Trophoblast cell (in vitro differentiated cells and primary cell): ENCODE results near the gene SMIM13.

Source experiments
- DNase-seq, 2 donors: peaks; one replicate each; pipeline ENCODE4 v3.0.0-alpha.2; 2016
- H2AFZ ChIP-seq: 2 replicates; pipeline ENCODE4 v1.6.1; 2013; ENCODE audit warnings: low read length, moderate library complexity, mild to moderate bottlenecking; ENCODE audit not compliant: insufficient read depth, poor library complexity
- H2AK5ac ChIP-seq: 2 replicates; pipeline ENCODE4 v1.6.1; 2013; ENCODE audit warnings: mild to moderate bottlenecking, low read length
- H2BK120ac ChIP-seq: 2 replicates; pipeline ENCODE4 v1.6.1; 2013; ENCODE audit warnings: low read length, mild to moderate bottlenecking, moderate library complexity; ENCODE audit not compliant: insufficient read depth, poor library complexity
- H2BK12ac ChIP-seq: 2 replicates; pipeline ENCODE4 v1.6.1; 2013; ENCODE audit warnings: mild to moderate bottlenecking, low read length, moderate library complexity
- H2BK5ac ChIP-seq: 2 replicates; pipeline ENCODE4 v1.6.1; 2013; ENCODE audit warnings: low read length, low read depth, moderate library complexity, mild to moderate bottlenecking; ENCODE audit not compliant: poor library complexity
- H3K14ac ChIP-seq: 2 replicates; pipeline ENCODE4 v1.6.1; 2013; ENCODE audit warnings: mild to moderate bottlenecking, low read length
- H3K18ac ChIP-seq: 2 replicates; pipeline ENCODE4 v1.6.1; 2013; ENCODE audit warnings: mild to moderate bottlenecking, low read length
- H3K23ac ChIP-seq: 2 replicates; pipeline ENCODE4 v1.6.1; 2013; ENCODE audit warnings: low read length
- H3K27ac ChIP-seq: 2 replicates; pipeline ENCODE4 v1.5.1; 2013; ENCODE audit warnings: low read depth, mild to moderate bottlenecking, inconsistent platforms, low read length, moderate library complexity
- H3K27me3 ChIP-seq: 2 replicates; pipeline ENCODE4 v1.6.1; 2013; ENCODE audit warnings: inconsistent platforms, mild to moderate bottlenecking, low read length, moderate library complexity; ENCODE audit not compliant: insufficient read depth
- H3K36me3 ChIP-seq, 2 experiments: 1 replicate in 1 of 2; 2 replicates in 1 of 2; pipeline ENCODE4 v1.6.1; 2013; ENCODE audit warnings: low read length in 2 of 2, mild to moderate bottlenecking in 2 of 2, moderate library complexity in 1 of 2; ENCODE audit not compliant: insufficient read depth in 2 of 2, control insufficient read depth in 1 of 2
- H3K4ac ChIP-seq: 2 replicates; pipeline ENCODE4 v1.6.1; 2013; ENCODE audit warnings: low read depth, mild to moderate bottlenecking, low read length, moderate library complexity
- H3K4me1 ChIP-seq, 2 experiments: 1 replicate in 1 of 2; 2 replicates in 1 of 2; pipeline ENCODE4 v1.6.1; 2013; ENCODE audit warnings: low read length in 2 of 2, mild to moderate bottlenecking in 2 of 2, moderate library complexity in 1 of 2; ENCODE audit not compliant: insufficient read depth in 2 of 2, control insufficient read depth in 1 of 2
- H3K4me2 ChIP-seq: 2 replicates; pipeline ENCODE4 v1.6.1; 2013; ENCODE audit warnings: inconsistent platforms, mild to moderate bottlenecking, low read length, moderate library complexity
- H3K4me3 ChIP-seq: 2 replicates; pipeline ENCODE4 v1.5.1; 2013; ENCODE audit warnings: mild to moderate bottlenecking, low read depth, low read length, inconsistent platforms
- H3K79me1 ChIP-seq: one replicate; pipeline ENCODE4 v1.6.1; 2013; ENCODE audit warnings: low read length
- H3K79me2 ChIP-seq: 2 replicates; pipeline ENCODE4 v1.6.1; 2013; ENCODE audit warnings: low read length, mild to moderate bottlenecking; ENCODE audit not compliant: control insufficient read depth, insufficient read depth, poor library complexity
- H3K9ac ChIP-seq: 2 replicates; pipeline ENCODE4 v1.6.1; 2013; ENCODE audit warnings: mild to moderate bottlenecking, low read length
- H3K9me3 ChIP-seq: 2 replicates; pipeline ENCODE4 v1.6.1; 2013; ENCODE audit warnings: low read depth, mild to moderate bottlenecking, control low read depth, inconsistent platforms, low read length; ENCODE audit not compliant: insufficient read depth
- H4K12ac ChIP-seq: 2 replicates; pipeline ENCODE4 v1.6.1; 2013; ENCODE audit warnings: low read depth, mild to moderate bottlenecking, low read length, moderate library complexity
- H4K8ac ChIP-seq: 2 replicates; pipeline ENCODE4 v1.6.1; 2013; ENCODE audit warnings: low read depth, mild to moderate bottlenecking, low read length, moderate library complexity
- H4K91ac ChIP-seq: one replicate; pipeline ENCODE4 v1.6.1; 2013; ENCODE audit warnings: low read depth, mild to moderate bottlenecking, low read length, moderate library complexity
- WGBS: extraction: QIAGEN DNeasy Blood & Tissue Kit; methylation state at CpG from one replicate; pipeline ENCODE4 v1.1.7; 2013; ENCODE audit warnings: missing lambda C conversion rate; ENCODE audit not compliant: insufficient read length, insufficient coverage; ENCODE audit errors: extremely low coverage; 5-methylcytosine and 5-hydroxymethylcytosine counted together

Gene SMIM13

DNA sequence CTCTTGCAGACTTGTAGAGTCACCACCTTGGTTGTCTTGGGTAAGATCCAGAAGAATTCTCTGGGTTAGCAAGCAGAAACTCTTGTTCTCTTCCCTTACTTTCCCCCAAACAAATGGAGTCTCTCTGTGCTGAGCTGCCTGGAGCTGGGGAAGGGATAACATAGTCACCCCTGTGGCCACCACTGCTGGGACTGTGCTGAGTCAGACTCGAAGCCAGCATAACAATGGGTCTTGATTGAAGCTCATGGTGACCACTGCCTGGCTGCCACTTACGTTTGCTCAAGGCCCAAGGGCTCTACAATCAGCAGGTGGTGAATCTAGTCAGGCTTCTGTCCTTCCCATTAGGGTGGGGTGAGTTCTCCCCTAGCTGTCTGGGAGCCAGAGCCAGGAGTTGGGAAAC is 33.2 kb downstream of the SMIM13 start:
- Histone ChIP-seq H2BK120ac (no peak overlapping the region), H4K91ac (no peak overlapping the region), H2AFZ (no peak overlapping the region), H3K27ac (no peak overlapping the region), H2BK12ac (no peak overlapping the region), H3K14ac (no peak overlapping the region), H2BK5ac (no peak overlapping the region), H3K23ac (no peak overlapping the region), H3K9ac (no peak overlapping the region), H3K79me1 (no peaks in the 10 kb centered on the region), H3K4me1 (peaks cover 2 to 7% of the 10 kb centered on the region in 2 experiments), H3K27me3 (no peaks in the 10 kb centered on the region), H3K18ac (peak overlapping the region; percentile 4), H3K4me3 (no peak overlapping the region), H2AK5ac (no peak overlapping the region), H3K36me3 (peaks cover 0 to 7% of the 10 kb centered on the region in 2 experiments), H3K79me2 (no peaks in the 10 kb centered on the region), H4K8ac (no peak overlapping the region), H3K9me3 (no peaks in the 10 kb centered on the region), H3K4me2 (no peak overlapping the region), H3K4ac (no peak overlapping the region), H4K12ac (no peak overlapping the region)
- WGBS = no CpG with 5 or more reads among the region's 2 CpGs
- DNase-seq = no peak

DNA sequence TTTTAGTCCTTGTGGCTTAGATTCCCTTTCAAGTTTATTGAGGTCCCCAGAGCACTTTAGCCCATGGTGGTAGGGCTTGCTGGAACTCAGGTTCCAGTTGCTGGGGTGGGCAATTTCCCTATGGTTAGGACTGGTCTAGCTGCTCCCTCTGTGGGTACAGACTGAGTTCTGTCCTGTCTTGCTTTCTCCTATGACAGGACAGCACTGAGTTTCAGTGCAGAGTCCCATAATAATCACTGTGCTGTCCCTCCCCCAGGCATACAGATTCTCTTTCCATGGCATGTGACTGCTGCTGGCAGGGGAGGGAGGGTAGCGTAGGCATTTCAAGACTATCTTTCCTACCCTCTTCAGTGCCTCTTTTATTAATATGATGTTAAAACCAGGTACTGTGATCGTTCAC is 35.0 kb downstream of the SMIM13 start:
- H4K8ac ChIP-seq = no peak overlapping the region
- H2BK12ac ChIP-seq = no peak overlapping the region
- H3K4me2 ChIP-seq = no peak overlapping the region
- no CpG with 5 or more reads among the region's 2 CpGs for WGBS
- DNase-seq = no peak
- no peak overlapping the region for H3K23ac ChIP-seq
- H3K14ac ChIP-seq = no peak overlapping the region
- no peak overlapping the region for H4K12ac ChIP-seq
- no peak overlapping the region for H3K18ac ChIP-seq
- no peak overlapping the region for H3K4ac ChIP-seq
- no peak overlapping the region for H2BK120ac ChIP-seq
- peaks cover 0 to 5% of the 10 kb centered on the region in 2 experiments for H3K36me3 ChIP-seq
- no peaks in the 10 kb centered on the region for H3K9me3 ChIP-seq
- no peak overlapping the region for H4K91ac ChIP-seq
- no peaks in the 10 kb centered on the region for H3K79me1 ChIP-seq
- H3K9ac ChIP-seq = no peak overlapping the region
- H2AFZ ChIP-seq = no peak overlapping the region
- H2BK5ac ChIP-seq = no peak overlapping the region
- H3K4me3 ChIP-seq = no peak overlapping the region
- peaks cover 0 to 4% of the 10 kb centered on the region in 2 experiments for H3K4me1 ChIP-seq
- H3K27ac ChIP-seq = no peak overlapping the region
- no peaks in the 10 kb centered on the region for H3K27me3 ChIP-seq
- H3K79me2 ChIP-seq = no peaks in the 10 kb centered on the region
- no peak overlapping the region for H2AK5ac ChIP-seq

DNA sequence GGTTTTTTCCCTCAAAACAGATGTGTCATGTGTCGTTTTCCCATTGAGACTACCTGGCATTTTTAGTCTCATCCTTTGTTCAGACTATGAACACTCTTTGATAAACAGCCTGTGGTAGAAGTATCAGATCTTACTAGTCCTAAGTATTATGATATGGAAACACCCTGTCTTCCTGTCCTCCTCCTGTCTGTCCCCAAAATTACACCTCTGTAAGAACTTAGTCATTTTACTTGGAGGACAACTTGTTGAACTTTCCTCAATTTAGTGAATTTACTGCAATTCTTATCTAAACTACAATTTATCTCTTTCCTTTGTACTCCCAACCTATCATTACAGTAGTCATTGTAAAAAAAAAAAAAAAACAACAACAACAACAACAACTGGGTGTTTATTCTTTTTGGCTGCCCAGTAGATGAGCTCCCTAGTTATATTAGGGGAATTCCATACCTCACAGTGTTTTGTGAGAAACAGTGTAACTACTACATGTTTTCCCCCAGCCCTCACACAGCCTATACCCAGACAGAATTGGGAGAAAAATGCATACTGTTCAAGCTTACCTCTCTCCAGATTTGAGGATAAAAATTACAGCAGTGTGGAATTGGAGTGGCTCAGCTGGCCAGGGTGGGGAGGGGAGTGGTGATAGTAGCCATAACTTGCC is 36.4 kb downstream of the SMIM13 start:
- no peak overlapping the region for H2AFZ ChIP-seq
- no peaks in the 10 kb centered on the region for H3K9me3 ChIP-seq
- H4K8ac ChIP-seq = no peak overlapping the region
- no peak overlapping the region for H4K91ac ChIP-seq
- no CpG with 5 or more reads among the region's 1 CpG for WGBS
- H3K27ac ChIP-seq = no peak overlapping the region
- no peak overlapping the region for H3K23ac ChIP-seq
- H2AK5ac ChIP-seq = no peak overlapping the region
- no peaks in the 10 kb centered on the region for H3K79me1 ChIP-seq
- no peak overlapping the region for H3K18ac ChIP-seq
- H3K4me2 ChIP-seq = no peak overlapping the region
- H3K4ac ChIP-seq = no peak overlapping the region
- H3K4me3 ChIP-seq = no peak overlapping the region
- no peak overlapping the region for H2BK12ac ChIP-seq
- H4K12ac ChIP-seq = no peak overlapping the region
- no peak overlapping the region for H3K9ac ChIP-seq
- peak in 1 of 2 donors; percentile 27 for DNase-seq
- peaks cover 0 to 4% of the 10 kb centered on the region in 2 experiments for H3K4me1 ChIP-seq
- H3K27me3 ChIP-seq = no peaks in the 10 kb centered on the region
- no peaks in the 10 kb centered on the region for H3K79me2 ChIP-seq
- no peak overlapping the region for H2BK120ac ChIP-seq
- H2BK5ac ChIP-seq = no peak overlapping the region
- peaks cover 2 to 8% of the 10 kb centered on the region in 2 experiments for H3K36me3 ChIP-seq
- H3K14ac ChIP-seq = no peak overlapping the region

DNA sequence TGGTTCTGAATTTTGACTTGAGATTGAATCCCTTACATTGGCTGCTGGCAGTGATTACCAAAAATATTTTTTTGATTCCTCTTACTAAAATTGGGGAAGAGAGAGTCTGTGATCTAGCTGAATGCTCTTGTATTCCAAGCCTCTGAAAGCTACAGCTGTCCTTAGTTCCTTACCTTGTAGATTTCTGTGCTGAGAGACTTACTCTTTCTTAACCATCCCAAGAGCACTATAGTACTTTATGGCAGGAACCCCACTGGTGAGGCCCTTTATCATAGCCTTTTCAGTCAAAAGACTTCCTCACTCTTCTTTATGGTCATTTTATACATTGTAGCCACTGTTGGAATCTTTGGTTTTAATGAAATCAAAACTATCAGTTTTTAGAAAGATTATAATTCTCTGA is 37.0 kb downstream of the SMIM13 start:
- no peak overlapping the region for H4K8ac ChIP-seq
- no peak for DNase-seq
- no peaks in the 10 kb centered on the region for H3K79me2 ChIP-seq
- H4K12ac ChIP-seq = no peak overlapping the region
- no peaks in the 10 kb centered on the region for H3K27me3 ChIP-seq
- H2BK120ac ChIP-seq = no peak overlapping the region
- H3K23ac ChIP-seq = no peak overlapping the region
- H3K4ac ChIP-seq = no peak overlapping the region
- no peaks in the 10 kb centered on the region for H3K79me1 ChIP-seq
- H3K4me2 ChIP-seq = no peak overlapping the region
- no peak overlapping the region for H3K9ac ChIP-seq
- H2BK12ac ChIP-seq = no peak overlapping the region
- peaks cover 5 to 12% of the 10 kb centered on the region in 2 experiments for H3K36me3 ChIP-seq
- H3K4me3 ChIP-seq = no peak overlapping the region
- H3K14ac ChIP-seq = no peak overlapping the region
- no peak overlapping the region for H2BK5ac ChIP-seq
- H3K27ac ChIP-seq = no peak overlapping the region
- H4K91ac ChIP-seq = no peak overlapping the region
- H3K9me3 ChIP-seq = no peaks in the 10 kb centered on the region
- no peak overlapping the region for H2AFZ ChIP-seq
- H3K4me1 ChIP-seq = peaks cover 0 to 4% of the 10 kb centered on the region in 2 experiments
- no peak overlapping the region for H2AK5ac ChIP-seq
- no peak overlapping the region for H3K18ac ChIP-seq
